Tibial artery (tissue), 4 donors: ENCODE measurements around the gene TNNT2.

ENCODE experiments used
- DNase-seq, 2 donors: peaks; one replicate each; pipeline ENCODE4 v3.0.0-alpha.2; 2019
- H3K27ac ChIP-seq, 2 donors: fragments of 200-600 bp; sonication (generic) in 1 of 2; 1 replicate in 1 of 2; 2 replicates in 1 of 2; pipeline ENCODE4 v1.5.1; 2018 to 2019; ENCODE audit warnings: mild to moderate bottlenecking in 1 of 2
- H3K27me3 ChIP-seq, 2 donors: fragments of 200-600 bp; sonication (generic) in 1 of 2; one replicate each; pipeline versions ENCODE4 v1.5.1 to v1.6.0; 2016 to 2019
- H3K36me3 ChIP-seq, 3 donors: fragments of 200-600 bp; sonication (generic) in 2 of 3; one replicate each; pipeline ENCODE4 v1.5.1; 2016 to 2019; ENCODE audit warnings: mild to moderate bottlenecking in 2 of 3
- H3K4me1 ChIP-seq, 4 donors: fragments of 200-600 bp; sonication (generic) in 2 of 4; 1 replicate in 3 of 4; 2 replicates in 1 of 4; pipeline ENCODE4 v1.5.1; 2016 to 2019
- H3K4me3 ChIP-seq, 2 donors: fragments of 200-600 bp; sonication (generic) in 1 of 2; 1 replicate in 1 of 2; 2 replicates in 1 of 2; pipeline ENCODE4 v1.5.1; 2018 to 2019; ENCODE audit warnings: mild to moderate bottlenecking in 2 of 2
- H3K9me3 ChIP-seq, 3 donors: fragments of 200-600 bp; sonication (generic) in 1 of 3; one replicate each; pipeline ENCODE4 v1.5.1; 2016 to 2019
- intact Hi-C: fragments of 100-400 bp; cut with DNase I; formaldehyde crosslinking; loops from one replicate; pipeline ENCODE4 v1.15.0; 2023; ENCODE audit warnings: low total_unique reads
- TF ChIP-seq, protein P1 (sequence below), 2 experiments: fragments of 200-600 bp in 1 of 2; fragments of 450-650 bp in 1 of 2; IDR thresholded peaks; one replicate each; pipeline ENCODE4 v1.5.1; 2017 to 2019; ENCODE audit warnings: antibody characterized with exemption in 2 of 2, mild to moderate bottlenecking in 1 of 2, moderate library complexity in 1 of 2

The TNNT2 gene

DNA sequence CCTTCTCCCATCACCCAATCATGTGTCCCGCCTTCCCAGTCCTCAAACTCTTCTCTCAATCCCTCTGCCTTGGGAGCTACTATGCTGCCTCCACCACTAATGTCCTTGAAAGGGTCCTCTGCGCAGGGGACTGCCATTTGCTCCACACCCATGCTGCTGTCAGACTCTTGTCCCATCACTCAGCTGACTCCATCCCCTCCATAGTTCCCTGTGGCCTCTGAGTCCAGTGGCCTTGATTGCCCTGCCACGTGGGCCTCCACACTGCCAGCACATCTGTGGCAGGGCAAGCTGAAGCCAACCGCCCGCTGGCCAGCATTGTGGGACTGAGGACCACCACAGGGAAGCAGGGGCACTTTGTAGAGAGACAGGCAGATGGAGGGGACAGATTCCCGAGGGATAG is 1.3 kb upstream of the TNNT2 start:
- intact Hi-C loops = no loop called here
- H3K4me1 ChIP-seq = peaks cover 0 to 12% (median 0%) of the 10 kb centered on the region in 4 donors
- TF ChIP-seq, protein P1, sequence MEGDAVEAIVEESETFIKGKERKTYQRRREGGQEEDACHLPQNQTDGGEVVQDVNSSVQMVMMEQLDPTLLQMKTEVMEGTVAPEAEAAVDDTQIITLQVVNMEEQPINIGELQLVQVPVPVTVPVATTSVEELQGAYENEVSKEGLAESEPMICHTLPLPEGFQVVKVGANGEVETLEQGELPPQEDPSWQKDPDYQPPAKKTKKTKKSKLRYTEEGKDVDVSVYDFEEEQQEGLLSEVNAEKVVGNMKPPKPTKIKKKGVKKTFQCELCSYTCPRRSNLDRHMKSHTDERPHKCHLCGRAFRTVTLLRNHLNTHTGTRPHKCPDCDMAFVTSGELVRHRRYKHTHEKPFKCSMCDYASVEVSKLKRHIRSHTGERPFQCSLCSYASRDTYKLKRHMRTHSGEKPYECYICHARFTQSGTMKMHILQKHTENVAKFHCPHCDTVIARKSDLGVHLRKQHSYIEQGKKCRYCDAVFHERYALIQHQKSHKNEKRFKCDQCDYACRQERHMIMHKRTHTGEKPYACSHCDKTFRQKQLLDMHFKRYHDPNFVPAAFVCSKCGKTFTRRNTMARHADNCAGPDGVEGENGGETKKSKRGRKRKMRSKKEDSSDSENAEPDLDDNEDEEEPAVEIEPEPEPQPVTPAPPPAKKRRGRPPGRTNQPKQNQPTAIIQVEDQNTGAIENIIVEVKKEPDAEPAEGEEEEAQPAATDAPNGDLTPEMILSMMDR (IDR thresholded peaks at IDR 0.05) = no peak
- H3K27ac ChIP-seq = no peak overlapping the region
- no peak overlapping the region for H3K4me3 ChIP-seq
- H3K27me3 ChIP-seq = peaks cover 0 to 50% of the 10 kb centered on the region in 2 donors
- DNase-seq = no peak
- no peaks in the 10 kb centered on the region for H3K9me3 ChIP-seq
- H3K36me3 ChIP-seq = no peaks in the 10 kb centered on the region

DNA sequence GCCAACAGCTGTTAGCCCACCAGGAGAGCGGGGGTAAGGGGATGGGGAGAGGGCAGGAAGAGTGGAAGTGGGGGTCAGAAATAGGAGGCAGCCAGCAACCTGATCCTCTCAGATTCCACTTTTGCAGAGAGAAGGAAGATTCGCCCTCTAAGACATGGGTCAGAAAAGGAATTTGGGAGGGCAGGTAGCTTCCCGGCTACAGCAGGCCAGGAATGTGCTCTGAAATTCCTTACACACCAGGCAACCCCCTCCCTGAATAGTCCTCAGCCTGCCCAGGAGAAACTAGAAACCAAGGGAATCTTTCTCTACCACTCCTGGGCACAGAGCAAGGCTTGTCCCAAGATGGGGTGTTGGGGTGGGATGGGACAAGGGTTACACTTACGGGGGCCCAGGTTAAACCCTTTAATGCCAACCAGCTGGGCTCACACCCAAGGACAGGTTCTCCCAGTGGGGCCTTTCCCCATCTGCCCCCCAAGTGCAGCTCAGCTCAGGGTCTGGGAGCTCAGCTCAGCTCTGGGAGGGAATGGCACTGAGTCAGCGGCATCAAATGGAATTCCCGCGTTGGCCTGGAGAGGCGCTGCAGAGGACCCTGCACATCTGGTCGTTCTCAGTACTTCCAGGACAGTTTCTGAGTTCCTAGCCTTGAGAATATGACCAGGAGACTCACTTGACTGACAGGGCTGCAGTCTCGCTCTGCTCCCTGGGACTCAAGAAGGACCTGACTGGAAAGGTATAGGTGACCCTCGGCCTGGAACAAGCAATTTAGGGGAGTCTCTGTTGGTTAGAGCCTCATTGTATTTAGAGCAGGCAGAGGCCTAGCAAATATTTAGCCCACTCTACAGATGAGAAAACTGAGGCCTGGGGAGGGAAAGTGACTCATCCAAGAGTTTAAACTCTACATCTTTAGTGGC is 761 bp downstream of the TNNT2 start:
- no peak overlapping the region for H3K4me3 ChIP-seq
- no peaks in the 10 kb centered on the region for H3K9me3 ChIP-seq
- no peak for DNase-seq
- H3K4me1 ChIP-seq = peaks cover 0 to 12% (median 0%) of the 10 kb centered on the region in 4 donors
- H3K36me3 ChIP-seq = no peaks in the 10 kb centered on the region
- TF ChIP-seq, protein P1 (IDR thresholded peaks at IDR 0.05) = peak in 1 of 2 experiments; percentile 8
- peaks cover 0 to 54% of the 10 kb centered on the region in 2 donors for H3K27me3 ChIP-seq
- no peak overlapping the region for H3K27ac ChIP-seq
- intact Hi-C loops = no loop called here

DNA sequence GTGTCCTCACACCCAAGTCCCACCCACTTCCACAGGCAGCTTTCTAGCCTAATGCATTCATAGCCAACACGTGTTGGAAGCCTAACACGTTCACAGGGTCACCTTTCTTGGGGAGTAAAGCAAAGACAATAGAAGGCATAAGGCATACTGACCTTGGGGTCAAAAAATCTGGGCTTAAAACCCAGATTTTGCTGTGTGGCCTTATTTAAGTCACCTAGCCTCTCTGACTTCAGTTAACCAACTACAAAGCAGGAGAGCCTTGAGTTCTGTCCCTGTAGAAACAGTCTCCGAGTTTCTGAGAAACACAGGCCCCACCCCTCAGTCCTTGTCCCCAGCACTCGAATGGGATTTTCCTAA is 1.4 kb downstream of the TNNT2 start:
- Histone ChIP-seq H3K4me1 (peaks cover 0 to 12% (median 0%) of the 10 kb centered on the region in 4 donors), H3K36me3 (no peaks in the 10 kb centered on the region), H3K27ac (no peak overlapping the region), H3K27me3 (peaks cover 0 to 52% of the 10 kb centered on the region in 2 donors), H3K4me3 (no peak overlapping the region), H3K9me3 (no peaks in the 10 kb centered on the region)
- intact Hi-C loops = no loop called here
- no peak for DNase-seq
- TF ChIP-seq, protein P1 (IDR thresholded peaks at IDR 0.05) = no peak

DNA sequence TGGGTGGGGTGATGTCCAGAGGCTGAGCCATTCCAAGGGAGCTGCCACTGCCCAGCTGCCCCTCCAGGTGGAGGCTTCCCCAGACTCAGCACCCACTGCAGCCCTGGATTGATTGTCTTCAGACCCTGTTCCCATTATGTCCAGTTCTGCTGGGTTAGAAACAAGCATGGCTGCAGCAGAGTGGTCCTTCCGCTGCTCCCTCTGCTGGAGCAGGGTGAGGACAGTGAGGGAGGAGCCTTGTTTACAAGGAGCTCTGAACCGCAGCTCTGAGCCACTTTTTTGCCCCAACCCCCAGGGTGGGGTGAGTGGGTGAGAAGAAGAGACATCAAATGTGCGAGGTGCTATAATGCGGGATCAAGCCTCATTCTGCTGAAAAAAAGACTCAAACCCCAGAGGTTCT is 2.3 kb downstream of the TNNT2 start:
- Histone ChIP-seq H3K4me1 (peaks cover 0 to 4% (median 0%) of the 10 kb centered on the region in 4 donors), H3K4me3 (no peak overlapping the region), H3K27me3 (peaks cover 0 to 50% of the 10 kb centered on the region in 2 donors), H3K27ac (no peak overlapping the region), H3K9me3 (no peaks in the 10 kb centered on the region), H3K36me3 (no peaks in the 10 kb centered on the region)
- no peak for DNase-seq
- intact Hi-C loops = no loop called here
- TF ChIP-seq, protein P1 (IDR thresholded peaks at IDR 0.05) = no peak

DNA sequence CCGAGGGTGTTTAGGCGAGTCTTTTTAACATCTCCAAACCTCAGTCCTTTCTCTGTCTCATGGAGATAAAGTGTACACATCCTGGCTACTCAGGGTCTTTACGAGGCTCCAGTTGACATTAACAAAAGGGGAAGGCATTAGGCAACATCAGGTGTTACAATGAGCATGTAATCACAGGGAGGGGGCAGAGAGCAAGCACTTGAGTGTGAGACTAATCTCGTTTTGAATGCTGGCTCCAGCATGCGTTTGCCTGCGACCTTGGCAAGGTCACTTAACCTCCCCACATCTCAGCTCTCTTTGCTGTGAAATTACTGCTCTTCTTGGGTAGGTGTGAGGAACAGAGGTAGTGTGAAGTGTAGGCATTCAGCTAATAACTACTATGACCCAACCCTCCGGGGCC is 3.1 kb downstream of the TNNT2 start:
- no peak overlapping the region for H3K27ac ChIP-seq
- no peak for DNase-seq
- TF ChIP-seq, protein P1 (IDR thresholded peaks at IDR 0.05) = no peak
- peaks cover 0 to 52% of the 10 kb centered on the region in 2 donors for H3K27me3 ChIP-seq
- no peaks in the 10 kb centered on the region for H3K36me3 ChIP-seq
- H3K4me1 ChIP-seq = no peaks in the 10 kb centered on the region
- no peaks in the 10 kb centered on the region for H3K9me3 ChIP-seq
- intact Hi-C loops = no loop called here
- no peak overlapping the region for H3K4me3 ChIP-seq
